ENCODE data around the gene EIF3J. TPM values are rescaled to one million over a fixed set of nuclear protein-coding genes. Genes with fewer than 3 reads are reported as not detected.
A peak's percentile ranks its signal among the peaks of the same experiment; 100 is the strongest.

Gene EIF3J
- total RNA-seq, 5 donors from 2014 or later (not counting 1 experiment from before 2014, with no cell fraction given): 58.2 to 68.3 (median 64.4) TPM

DNA sequence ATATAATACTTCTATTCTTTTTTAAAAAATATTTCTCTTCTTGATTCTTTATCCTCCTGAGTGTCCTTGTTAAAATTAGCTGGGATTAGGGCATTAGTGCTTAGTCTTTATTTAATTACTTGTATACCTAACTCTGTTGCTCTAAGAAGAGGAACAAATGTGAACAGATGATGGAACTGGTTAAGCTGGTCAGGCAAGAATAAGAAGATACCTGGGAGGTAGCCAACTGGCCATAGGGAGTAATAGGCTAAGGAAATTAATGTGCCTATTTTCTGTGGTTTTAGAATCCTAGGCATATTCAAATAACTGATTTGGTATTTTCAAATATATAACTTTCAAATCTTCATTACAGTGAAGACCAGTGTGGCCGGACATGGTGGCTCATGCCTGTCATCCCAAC, 54.4 kb downstream of the EIF3J start:
- Mint-ChIP-seq H3K27ac (peak overlapping the region in 1 of 2 donors; percentile 11), H3K4me3 (no peak overlapping the region), H3K27me3 (no peaks in the 10 kb centered on the region), H3K9me3 (no peaks in the 10 kb centered on the region), H3K36me3 (peaks cover 43% of the 10 kb centered on the region), H3K4me1 (peaks cover 5 to 12% (median 5%) of the 10 kb centered on the region in 3 donors)
- WGBS (ENCODE audit: insufficient coverage): no CpG with 5 or more reads among the region's 1 CpG
- H3K36me3 ChIP-seq (ENCODE audit: control insufficient read depth in 2 of 2, extremely low read depth in 1 of 2, insufficient read depth in 1 of 2, low read length in 1 of 2): peaks cover 3 to 77% of the 10 kb centered on the region in 2 donors
- no peaks in the 10 kb centered on the region for H3K9me3 ChIP-seq
- no peaks in the 10 kb centered on the region for H3K27me3 ChIP-seq (replicated peaks in 1 of 2; ENCODE audit: control insufficient read depth in 2 of 2, extremely low read depth in 1 of 2, insufficient read depth in 2 of 2, low read length in 1 of 2)
- H3K4me3 ChIP-seq (ENCODE audit: control insufficient read depth in 1 of 2, extremely low read depth in 1 of 2, low read length in 1 of 2): no peak overlapping the region
- DNase-seq (no peak), ATAC-seq (replicated peaks in 1 of 4) (no peak)
- H3K27ac ChIP-seq (ENCODE audit: low read length): no peak overlapping the region
- POLR2A ChIA-PET: no interaction called here
- CTCF ChIA-PET: interaction anchor here (0.7 kb wide), 3 partner anchors 29 to 131 kb away, joined by 3 to 7 read pairs (median 5); no protein-coding TSS in a partner anchor
- H3K4me1 ChIP-seq (ENCODE audit: control insufficient read depth in 1 of 2, extremely low read depth in 1 of 2, insufficient read depth in 2 of 2, low read length in 2 of 2): no peaks in the 10 kb centered on the region

- no peaks in the 10 kb centered on the region for H3K9me3 Mint-ChIP-seq
- peak; percentile 61 to 83 (median 80) for ATAC-seq (replicated peaks in 1 of 4)
- Histone ChIP-seq H3K4me1 (ENCODE audit: control insufficient read depth in 1 of 2, extremely low read depth in 1 of 2, insufficient read depth in 2 of 2, low read length in 2 of 2) (no peaks in the 10 kb centered on the region), H3K4me3 (ENCODE audit: control insufficient read depth in 1 of 2, extremely low read depth in 1 of 2, low read length in 1 of 2) (no peak overlapping the region), H3K36me3 (ENCODE audit: control insufficient read depth in 2 of 2, extremely low read depth in 1 of 2, insufficient read depth in 1 of 2, low read length in 1 of 2) (peaks cover 3 to 83% of the 10 kb centered on the region in 2 donors), H3K9me3 (no peaks in the 10 kb centered on the region), H3K27me3 (replicated peaks in 1 of 2; ENCODE audit: control insufficient read depth in 2 of 2, extremely low read depth in 1 of 2, insufficient read depth in 2 of 2, low read length in 1 of 2) (no peaks in the 10 kb centered on the region), H3K27ac (ENCODE audit: low read length) (no peak overlapping the region)
- H3K36me3 Mint-ChIP-seq: peaks cover 45% of the 10 kb centered on the region
- POLR2A ChIA-PET: interaction anchor here (0.6 kb wide), 2 partner anchors 193 to 783 kb away, joined by 3 to 4 read pairs; no protein-coding TSS in a partner anchor
- H3K27ac Mint-ChIP-seq: peak overlapping the region in 1 of 2 donors; percentile 84
- H3K4me1 Mint-ChIP-seq: peaks cover 12 to 24% (median 15%) of the 10 kb centered on the region in 3 donors
- CTCF ChIA-PET: interaction anchor here (0.6 to 1.3 kb wide), 15 partner anchors 16 to 444 kb away, joined by 3 to 8 read pairs (median 4); partner anchors contain the start of genes SPG11 (in 1 of the 2) and TRIM69 (in 1 of the 2)
- no peaks in the 10 kb centered on the region for H3K27me3 Mint-ChIP-seq
- H3K4me3 Mint-ChIP-seq: no peak overlapping the region
- DNase-seq: peak in 16 of 35 experiments; percentile 2 to 71 (median 7)
- 100% methylated on average over 2 of the region's 7 CpGs for WGBS (ENCODE audit: insufficient coverage)
Measured at GRCh38 chr15:44593042-44593736, 56.2 kb downstream of the EIF3J start.

- no peak for ATAC-seq (replicated peaks in 1 of 4)
- Histone ChIP-seq H3K4me3 (ENCODE audit: control insufficient read depth in 1 of 2, extremely low read depth in 1 of 2, low read length in 1 of 2) (no peak overlapping the region), H3K9me3 (no peaks in the 10 kb centered on the region), H3K36me3 (ENCODE audit: control insufficient read depth in 2 of 2, extremely low read depth in 1 of 2, insufficient read depth in 1 of 2, low read length in 1 of 2) (peaks cover 3 to 75% of the 10 kb centered on the region in 2 donors), H3K4me1 (ENCODE audit: control insufficient read depth in 1 of 2, extremely low read depth in 1 of 2, insufficient read depth in 2 of 2, low read length in 2 of 2) (no peaks in the 10 kb centered on the region), H3K27ac (ENCODE audit: low read length) (no peak overlapping the region), H3K27me3 (replicated peaks in 1 of 2; ENCODE audit: control insufficient read depth in 2 of 2, extremely low read depth in 1 of 2, insufficient read depth in 2 of 2, low read length in 1 of 2) (no peaks in the 10 kb centered on the region)
- Mint-ChIP-seq H3K27ac (peak overlapping the region; percentile 80 to 86), H3K4me3 (no peak overlapping the region), H3K4me1 (peaks cover 21 to 33% (median 23%) of the 10 kb centered on the region in 3 donors), H3K9me3 (no peaks in the 10 kb centered on the region), H3K36me3 (peaks cover 40% of the 10 kb centered on the region), H3K27me3 (no peaks in the 10 kb centered on the region)
- no peak for DNase-seq
- no CpG with 5 or more reads among the region's 1 CpG for WGBS (ENCODE audit: insufficient coverage)
- ChIA-PET POLR2A (no interaction called here), CTCF (no interaction called here)
Measured at GRCh38 chr15:44595246-44595645, 58.3 kb downstream of the EIF3J start.

- ATAC-seq (replicated peaks in 1 of 4): no peak
- no peak for DNase-seq
- Histone ChIP-seq H3K27me3 (replicated peaks in 1 of 2; ENCODE audit: control insufficient read depth in 2 of 2, extremely low read depth in 1 of 2, insufficient read depth in 2 of 2, low read length in 1 of 2) (no peaks in the 10 kb centered on the region), H3K4me1 (ENCODE audit: control insufficient read depth in 1 of 2, extremely low read depth in 1 of 2, insufficient read depth in 2 of 2, low read length in 2 of 2) (no peaks in the 10 kb centered on the region), H3K4me3 (ENCODE audit: control insufficient read depth in 1 of 2, extremely low read depth in 1 of 2, low read length in 1 of 2) (no peak overlapping the region), H3K36me3 (ENCODE audit: control insufficient read depth in 2 of 2, extremely low read depth in 1 of 2, insufficient read depth in 1 of 2, low read length in 1 of 2) (peaks cover 3 to 71% of the 10 kb centered on the region in 2 donors), H3K27ac (ENCODE audit: low read length) (peak overlapping the region; percentile 26), H3K9me3 (no peaks in the 10 kb centered on the region)
- Mint-ChIP-seq H3K27me3 (no peaks in the 10 kb centered on the region), H3K36me3 (peaks cover 35% of the 10 kb centered on the region), H3K9me3 (no peaks in the 10 kb centered on the region), H3K27ac (peak overlapping the region; percentile 80 to 86), H3K4me3 (no peak overlapping the region), H3K4me1 (peaks cover 21 to 33% (median 23%) of the 10 kb centered on the region in 3 donors)
- WGBS (ENCODE audit: insufficient coverage): 100% methylated on average over 3 of the region's 3 CpGs
- ChIA-PET CTCF (interaction anchor here in 1 of 2 donors (0.6 kb wide), 1 partner anchor 29 kb away, joined by 6 read pairs; no protein-coding TSS in a partner anchor), POLR2A (no interaction called here)
Measured at GRCh38 chr15:44595656-44596510, 58.9 kb downstream of the EIF3J start.

DNA sequence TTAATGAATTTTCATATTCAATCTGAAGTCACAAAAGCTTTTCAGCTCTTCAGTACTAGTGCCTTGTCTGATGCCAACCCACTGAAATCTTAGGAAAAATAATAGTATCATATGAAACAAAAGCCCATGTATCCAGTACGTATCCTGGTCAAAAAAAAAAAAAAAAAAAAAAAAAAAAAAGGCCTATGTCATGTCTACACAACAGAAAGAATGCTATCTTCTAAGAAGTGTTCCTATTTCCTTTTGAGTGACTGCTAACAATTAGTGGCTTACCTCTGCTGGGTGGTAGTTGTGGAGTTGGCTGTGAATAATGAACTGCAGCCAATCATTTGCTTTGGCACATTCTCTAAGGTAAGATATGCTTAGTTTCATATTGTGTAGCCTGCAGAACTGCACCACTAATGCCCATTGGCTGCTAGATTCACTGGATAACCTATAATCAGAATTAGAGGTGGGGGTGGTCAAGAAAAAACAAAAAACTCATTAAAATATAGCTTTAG, 59.6 kb downstream of the EIF3J start:
- Mint-ChIP-seq H3K9me3 (no peaks in the 10 kb centered on the region), H3K36me3 (peaks cover 34% of the 10 kb centered on the region), H3K4me1 (peaks cover 21 to 33% (median 23%) of the 10 kb centered on the region in 3 donors), H3K27ac (peak overlapping the region; percentile 69 to 74), H3K4me3 (no peak overlapping the region), H3K27me3 (no peaks in the 10 kb centered on the region)
- Histone ChIP-seq H3K4me3 (ENCODE audit: control insufficient read depth in 1 of 2, extremely low read depth in 1 of 2, low read length in 1 of 2) (no peak overlapping the region), H3K27me3 (replicated peaks in 1 of 2; ENCODE audit: control insufficient read depth in 2 of 2, extremely low read depth in 1 of 2, insufficient read depth in 2 of 2, low read length in 1 of 2) (no peaks in the 10 kb centered on the region), H3K36me3 (ENCODE audit: control insufficient read depth in 2 of 2, extremely low read depth in 1 of 2, insufficient read depth in 1 of 2, low read length in 1 of 2) (peaks cover 3 to 69% of the 10 kb centered on the region in 2 donors), H3K27ac (ENCODE audit: low read length) (peak overlapping the region; percentile 26), H3K4me1 (ENCODE audit: control insufficient read depth in 1 of 2, extremely low read depth in 1 of 2, insufficient read depth in 2 of 2, low read length in 2 of 2) (no peaks in the 10 kb centered on the region), H3K9me3 (no peaks in the 10 kb centered on the region)
- no peak for ATAC-seq (replicated peaks in 1 of 4)
- ChIA-PET CTCF (interaction anchor here (0.6 to 1.1 kb wide), 4 partner anchors 15 to 667 kb away, joined by 3 to 7 read pairs (median 4); no protein-coding TSS in a partner anchor), POLR2A (no interaction called here)
- WGBS (ENCODE audit: insufficient coverage): no CpG with 5 or more reads among the region's 1 CpG
- DNase-seq: no peak

GRCh38 chr15:44598066-44598465, 61.1 kb downstream of the EIF3J start:
- ChIA-PET POLR2A (interaction anchor here in 1 of 2 donors (0.6 kb wide), 1 partner anchor 13 kb away, joined by 9 read pairs; no protein-coding TSS in a partner anchor), CTCF (interaction anchor here in 1 of 2 donors (0.6 to 1.6 kb wide), 4 partner anchors 66 to 255 kb away, joined by 3 to 5 read pairs (median 4); partner anchors contain the start of genes SPG11 and TRIM69)
- H3K9me3 Mint-ChIP-seq: no peaks in the 10 kb centered on the region
- H3K27me3 ChIP-seq (replicated peaks in 1 of 2; ENCODE audit: control insufficient read depth in 2 of 2, extremely low read depth in 1 of 2, insufficient read depth in 2 of 2, low read length in 1 of 2): no peaks in the 10 kb centered on the region
- DNase-seq (no peak), ATAC-seq (replicated peaks in 1 of 4) (no peak)
- no CpG with 5 or more reads among the region's 1 CpG for WGBS (ENCODE audit: insufficient coverage)
- H3K27ac Mint-ChIP-seq: peak overlapping the region; percentile 80 to 89
- H3K9me3 ChIP-seq: no peaks in the 10 kb centered on the region
- H3K36me3 ChIP-seq (ENCODE audit: control insufficient read depth in 2 of 2, extremely low read depth in 1 of 2, insufficient read depth in 1 of 2, low read length in 1 of 2): peaks cover 0 to 64% of the 10 kb centered on the region in 2 donors
- peaks cover 21 to 33% (median 22%) of the 10 kb centered on the region in 3 donors for H3K4me1 Mint-ChIP-seq
- no peak overlapping the region for H3K4me3 Mint-ChIP-seq
- no peaks in the 10 kb centered on the region for H3K4me1 ChIP-seq (ENCODE audit: control insufficient read depth in 1 of 2, extremely low read depth in 1 of 2, insufficient read depth in 2 of 2, low read length in 2 of 2)
- H3K4me3 ChIP-seq (ENCODE audit: control insufficient read depth in 1 of 2, extremely low read depth in 1 of 2, low read length in 1 of 2): no peak overlapping the region
- H3K27ac ChIP-seq (ENCODE audit: low read length): peak overlapping the region; percentile 18
- H3K27me3 Mint-ChIP-seq: no peaks in the 10 kb centered on the region
- peaks cover 44% of the 10 kb centered on the region for H3K36me3 Mint-ChIP-seq
